HepG2 (cell line): ENCODE data around the gene SAP25. TPM values are rescaled to one million over a fixed set of nuclear protein-coding genes. Genes with fewer than 3 reads are reported as not detected.

Experiments used
- ELF1 ChIP-seq: sonication (generic); formaldehyde crosslinking; IDR thresholded peaks from 2 replicates; pipeline ENCODE4 v1.4.0; 2020; ENCODE audit warnings: missing genetic modification reagents
- HNRNPL ChIP-seq: fragments of 200-400 bp; formaldehyde crosslinking; IDR thresholded peaks from 2 replicates; pipeline ENCODE4 v1.6.1; 2017; ENCODE audit warnings: mild to moderate bottlenecking, low read depth, low read length
- KAT7 ChIP-seq: IDR thresholded peaks from 2 replicates; pipeline ENCODE4 v1.6.1; 2018; ENCODE audit warnings: borderline replicate concordance, missing compliant biosample characterization
- KDM4B ChIP-seq: sonication (generic); formaldehyde crosslinking; IDR thresholded peaks from 2 replicates; pipeline ENCODE4 v1.4.0; 2020; ENCODE audit warnings: missing genetic modification reagents
- MAFG ChIP-seq: sonication (generic); formaldehyde crosslinking; IDR thresholded peaks from 2 replicates; pipeline ENCODE4 v1.5.1; 2020; ENCODE audit warnings: mild to moderate bottlenecking, missing genetic modification reagents
- POLR2AphosphoS5 ChIP-seq: IDR thresholded peaks from 2 replicates; pipeline ENCODE4 v1.6.1; 2012; ENCODE audit warnings: low read depth, low read length
- RERE ChIP-seq: IDR thresholded peaks from 2 replicates; pipeline ENCODE4 v1.6.1; 2016; ENCODE audit warnings: low read depth, missing genetic modification reagents, missing compliant biosample characterization
- TBP ChIP-seq: sonication (generic); formaldehyde crosslinking; IDR thresholded peaks from 2 replicates; pipeline ENCODE4 v1.5.0; 2020; ENCODE audit warnings: missing genetic modification reagents
- ZFP1 ChIP-seq: IDR thresholded peaks from 2 replicates; pipeline ENCODE4 v1.6.1; 2016
- ZNF18 ChIP-seq: sonication (generic); formaldehyde crosslinking; IDR thresholded peaks from 2 replicates; pipeline ENCODE4 v1.8.0; 2022; ENCODE audit warnings: mild to moderate bottlenecking, missing genetic modification reagents; ENCODE audit not compliant: insufficient replicate concordance
- ZNF180 ChIP-seq: sonication (generic); formaldehyde crosslinking; IDR thresholded peaks from 2 replicates; pipeline ENCODE4 v1.4.0; 2020; ENCODE audit warnings: low read depth, missing genetic modification reagents, borderline replicate concordance
- ZNF33B ChIP-seq: sonication (generic); formaldehyde crosslinking; IDR thresholded peaks from 2 replicates; pipeline ENCODE4 v1.5.1; 2020; ENCODE audit warnings: mild to moderate bottlenecking, missing genetic modification reagents
- ZNF367 ChIP-seq: sonication (generic); formaldehyde crosslinking; IDR thresholded peaks from 2 replicates; pipeline ENCODE4 v1.4.0; 2020; ENCODE audit warnings: missing genetic modification reagents, borderline replicate concordance
- ZNF503 ChIP-seq: sonication (generic); formaldehyde crosslinking; IDR thresholded peaks from 2 replicates; pipeline ENCODE4 v1.4.0; 2020; ENCODE audit warnings: missing genetic modification reagents
- polyA plus RNA-seq, 8 experiments: library from polyadenylated mRNA; depleted of rRNA in 3 of 8; stranded (reverse) in 7 of 8; unstranded in 1 of 8; fragments of >200 nt; fragmentation: Illumina TruSeq in 4 of 8; extraction: Trizol in 4 of 8; gene quantifications; 2 replicates each; pipeline versions ENCODE4 v1.2.1 to v1.2.3, GENCODE V29; 2011 to 2016; ENCODE audit warnings: low read depth in 4 of 8, missing spikeins in 1 of 8, mixed read lengths in 1 of 8; ENCODE audit not compliant: insufficient read depth in 1 of 8
- total RNA-seq, 5 experiments: library from RNA; depleted of rRNA; stranded (reverse); fragments of >200 nt; fragmentation: Illumina TruSeq; extraction: Trizol; gene quantifications; 2 replicates each; pipeline ENCODE4 v1.2.3, GENCODE V29; 2016; ENCODE audit warnings: low read depth in 1 of 5
- TF ChIP-seq, protein P1 (sequence below): sonication (generic); formaldehyde crosslinking; IDR thresholded peaks from 2 replicates; pipeline ENCODE4 v1.9.0; 2021; ENCODE audit warnings: missing genetic modification reagents, borderline replicate concordance

SAP25 gene
- total and polyA plus RNA-seq, 2 of the 13 experiments (the other 11 are each of a cell fraction or from before 2014, with no cell fraction given), result 0.15 to 0.20 TPM

DNA sequence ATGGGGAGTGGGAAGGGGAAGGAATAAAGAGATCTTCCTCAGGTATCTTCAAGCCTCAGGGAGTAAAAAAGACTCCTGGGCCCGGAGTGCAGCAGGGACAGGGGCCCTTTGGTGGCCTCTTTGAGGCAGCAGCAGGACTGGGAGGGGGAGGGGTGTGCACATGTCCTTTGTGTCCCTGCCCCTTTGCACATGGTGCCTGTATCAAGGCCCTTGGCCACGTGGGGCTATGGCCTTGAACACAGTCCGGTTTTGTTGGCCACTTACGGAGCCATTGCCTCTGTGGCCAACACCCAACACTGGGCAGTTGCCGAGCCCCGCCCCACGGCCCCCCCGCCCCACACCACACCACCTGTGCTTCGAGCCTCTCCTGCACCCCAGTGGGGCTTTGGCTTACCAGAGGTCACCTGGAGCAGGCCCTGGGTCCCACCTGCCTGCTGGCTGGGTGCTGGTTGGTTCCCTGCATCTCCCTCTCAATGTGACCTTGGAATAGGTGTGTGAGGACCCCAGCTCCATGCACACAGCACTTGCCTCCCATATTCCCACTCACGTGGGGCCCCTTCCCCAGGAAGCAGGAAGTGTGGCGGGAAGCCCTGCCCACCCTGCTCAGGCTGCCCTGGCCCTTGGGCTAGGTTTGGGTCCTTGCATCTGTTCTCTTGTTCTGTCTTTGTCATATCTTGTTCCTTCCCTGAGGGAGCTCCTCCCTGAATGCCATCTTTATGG is 5.4 kb downstream of the SAP25 start (continued):
- TF ChIP-seq RERE (CRISPR knock-in tag) (peak; percentile 82), ZNF33B (CRISPR knock-in tag) (peak; percentile 21; the same call in 1 of the 2 replicates), MAFG (CRISPR knock-in tag) (no peak), ZNF367 (no peak), KDM4B (CRISPR knock-in tag) (peak; percentile 15; the same call in 1 of the 2 replicates), ZNF18 (CRISPR knock-in tag) (peak; percentile 85), TBP (0 out of 2 replicates have a peak, but pooled peaks have one; percentile 62), KAT7 (CRISPR knock-in tag) (0 out of 2 replicates have a peak, but pooled peaks have one; percentile 10), ZNF503 (CRISPR knock-in tag) (0 out of 2 replicates have a peak, but pooled peaks have one; percentile 8), ZNF180 (CRISPR knock-in tag) (0 out of 2 replicates have a peak, but pooled peaks have one; percentile 50), HNRNPL (peak; percentile 57; the same call in 1 of the 2 replicates), ZFP1 (peak; percentile 48; the same call in 1 of the 2 replicates), POLR2AphosphoS5 (peak; percentile 74), ELF1 (peak; percentile 78)
- TF ChIP-seq, protein P1, sequence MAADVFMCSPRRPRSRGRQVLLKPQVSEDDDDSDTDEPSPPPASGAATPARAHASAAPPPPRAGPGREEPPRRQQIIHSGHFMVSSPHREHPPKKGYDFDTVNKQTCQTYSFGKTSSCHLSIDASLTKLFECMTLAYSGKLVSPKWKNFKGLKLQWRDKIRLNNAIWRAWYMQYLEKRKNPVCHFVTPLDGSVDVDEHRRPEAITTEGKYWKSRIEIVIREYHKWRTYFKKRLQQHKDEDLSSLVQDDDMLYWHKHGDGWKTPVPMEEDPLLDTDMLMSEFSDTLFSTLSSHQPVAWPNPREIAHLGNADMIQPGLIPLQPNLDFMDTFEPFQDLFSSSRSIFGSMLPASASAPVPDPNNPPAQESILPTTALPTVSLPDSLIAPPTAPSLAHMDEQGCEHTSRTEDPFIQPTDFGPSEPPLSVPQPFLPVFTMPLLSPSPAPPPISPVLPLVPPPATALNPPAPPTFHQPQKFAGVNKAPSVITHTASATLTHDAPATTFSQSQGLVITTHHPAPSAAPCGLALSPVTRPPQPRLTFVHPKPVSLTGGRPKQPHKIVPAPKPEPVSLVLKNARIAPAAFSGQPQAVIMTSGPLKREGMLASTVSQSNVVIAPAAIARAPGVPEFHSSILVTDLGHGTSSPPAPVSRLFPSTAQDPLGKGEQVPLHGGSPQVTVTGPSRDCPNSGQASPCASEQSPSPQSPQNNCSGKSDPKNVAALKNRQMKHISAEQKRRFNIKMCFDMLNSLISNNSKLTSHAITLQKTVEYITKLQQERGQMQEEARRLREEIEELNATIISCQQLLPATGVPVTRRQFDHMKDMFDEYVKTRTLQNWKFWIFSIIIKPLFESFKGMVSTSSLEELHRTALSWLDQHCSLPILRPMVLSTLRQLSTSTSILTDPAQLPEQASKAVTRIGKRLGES, result peak; percentile 17; the same call in 1 of the 2 replicates
